Panc1 (cell line): ENCODE results near the gene CCDC39. TPM values are rescaled to one million over a fixed set of nuclear protein-coding genes. Genes with fewer than 3 reads are reported as not detected.

Experiments used
- ATAC-seq: fragments of 200-7000 bp; cut with Tn5 transposase; 2 replicates; pipeline ENCODE4 v1.9.1; 2020; ENCODE audit warnings: mild to moderate bottlenecking, moderate library complexity
- BruUV-seq: library from RNA; stranded (reverse); fragments of 400-500 nt; replicated peaks from 2 replicates; lab custom pipeline; 2021; lab: Mats Ljungman, UMichigan
- CTCF ChIA-PET: fragments of 300-600 bp; sonication (Branson Sonifier 250); formaldehyde crosslinking; loops from one replicate; lab custom pipeline; 2022; ENCODE audit warnings: antibody characterized with exemption; lab: Charles Lee
- POLR2A ChIA-PET: fragments of 300-600 bp; sonication (Branson Sonifier 250); formaldehyde crosslinking; loops from one replicate; lab custom pipeline; 2022; ENCODE audit warnings: antibody characterized with exemption; lab: Charles Lee
- DNase-seq: peaks from one replicate; pipeline ENCODE4 v3.0.0-alpha.2; 2010; ENCODE audit warnings: low read depth, low spot score
- H3K27ac ChIP-seq: 2 replicates; pipeline ENCODE4 v1.5.1; 2011; ENCODE audit warnings: mild to moderate bottlenecking, low read length, inconsistent platforms
- H3K27me3 ChIP-seq: fragments of 200-500 bp; sonication (Bioruptor generic); 2 replicates; pipeline ENCODE4 v1.6.0; 2014; ENCODE audit warnings: low read length, inconsistent platforms; ENCODE audit not compliant: control insufficient read depth, insufficient read depth
- H3K36me3 ChIP-seq: fragments of 200-500 bp; sonication (Bioruptor generic); 2 replicates; pipeline ENCODE4 v1.5.1; 2014; ENCODE audit warnings: inconsistent platforms, mild to moderate bottlenecking, low read length, moderate library complexity; ENCODE audit not compliant: control insufficient read depth, insufficient read depth
- H3K4me1 ChIP-seq: 2 replicates; pipeline ENCODE4 v1.5.1; 2011; ENCODE audit warnings: inconsistent platforms, mild to moderate bottlenecking, low read length, moderate library complexity; ENCODE audit not compliant: control insufficient read depth, insufficient read depth
- H3K4me3 ChIP-seq, 2 experiments: 2 replicates each; pipeline ENCODE4 v1.5.1; 2011 to 2012; ENCODE audit warnings: low read depth in 2 of 2, low read length in 2 of 2, mild to moderate bottlenecking in 2 of 2, inconsistent platforms in 1 of 2, moderate library complexity in 1 of 2
- H3K9me3 ChIP-seq: fragments of 200-500 bp; sonication (Bioruptor generic); 2 replicates; pipeline ENCODE4 v1.5.1; 2014; ENCODE audit warnings: low read depth, mild to moderate bottlenecking, inconsistent platforms, low read length, moderate library complexity; ENCODE audit not compliant: control insufficient read depth, insufficient read depth
- POLR2AphosphoS5 ChIP-seq: IDR thresholded peaks from 2 replicates; pipeline ENCODE4 v1.6.1; 2012; ENCODE audit warnings: mild to moderate bottlenecking, low read depth, low read length, moderate library complexity
- REST ChIP-seq, 2 experiments: IDR thresholded peaks; 2 replicates each; pipeline ENCODE4 v1.6.1; 2011 to 2012; ENCODE audit warnings: low read depth in 2 of 2, control low read depth in 1 of 2, low read length in 1 of 2, mild to moderate bottlenecking in 1 of 2, moderate library complexity in 1 of 2; ENCODE audit not compliant: insufficient read depth in 1 of 2
- SIN3A ChIP-seq: IDR thresholded peaks from 2 replicates; pipeline ENCODE4 v1.6.1; 2012; ENCODE audit warnings: low read depth, mild to moderate bottlenecking, low read length, moderate library complexity, borderline replicate concordance; ENCODE audit not compliant: insufficient read depth
- TCF7L2 ChIP-seq: IDR thresholded peaks from 2 replicates; pipeline ENCODE4 v1.6.1; 2011; ENCODE audit warnings: mild to moderate bottlenecking, low read depth, low read length, inconsistent platforms
- in situ Hi-C: cut with HindIII; loops from 2 replicates; pipeline ENCODE4 v1.10.0; 2016; ENCODE audit warnings: low sequenced_read_pairs, low pct_unique_long_range_greater_than_20kb
- intact Hi-C: fragments of 100-400 bp; cut with micrococcal nuclease; formaldehyde crosslinking; loops from one replicate; pipeline ENCODE4 v1.10.0; 2022; ENCODE audit not compliant: unreplicated experiment
- total RNA-seq: library from RNA; stranded (reverse); gene quantifications from one replicate; pipeline ENCODE4 v1.2.1, GENCODE V29; 2021; ENCODE audit not compliant: unreplicated experiment
- TF ChIP-seq, protein P1 (sequence below): fragments of 450-650 bp; IDR thresholded peaks from 2 replicates; pipeline ENCODE4 v1.5.1; 2017; ENCODE audit warnings: mild to moderate bottlenecking

CCDC39 gene
- total RNA-seq, 1 experiment from 2014 or later, result not detected

DNA sequence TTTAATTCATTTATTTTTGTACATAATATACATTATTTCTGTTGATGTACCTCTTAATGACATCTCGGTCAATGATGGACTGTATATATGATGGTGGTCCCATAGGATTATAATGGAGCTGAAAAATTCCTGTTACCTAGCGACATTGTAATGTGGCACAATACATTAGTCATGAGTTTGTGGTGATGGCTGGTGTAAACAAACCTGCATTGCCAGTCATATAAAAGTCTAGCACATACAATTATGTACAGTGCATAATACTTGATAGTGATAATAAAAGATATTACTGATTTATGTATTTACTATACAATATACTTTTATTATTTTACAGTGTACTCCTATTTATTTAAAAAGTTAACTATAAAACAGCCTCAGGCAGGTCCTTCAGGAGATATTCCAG, 62.2 kb downstream of the CCDC39 start:
- intact Hi-C loops (no loop called here), in situ Hi-C loops (no loop called here)
- Histone ChIP-seq H3K4me3 (no peak overlapping the region), H3K36me3 (peaks cover under 1% of the 10 kb centered on the region), H3K27me3 (no peaks in the 10 kb centered on the region), H3K27ac (no peak overlapping the region), H3K9me3 (no peaks in the 10 kb centered on the region), H3K4me1 (no peaks in the 10 kb centered on the region)
- ATAC-seq (no peak; the same call in 1 of the 2 replicates), DNase-seq (no peak)
- no TSS peak for BruUV-seq
- TF ChIP-seq, protein P1, sequence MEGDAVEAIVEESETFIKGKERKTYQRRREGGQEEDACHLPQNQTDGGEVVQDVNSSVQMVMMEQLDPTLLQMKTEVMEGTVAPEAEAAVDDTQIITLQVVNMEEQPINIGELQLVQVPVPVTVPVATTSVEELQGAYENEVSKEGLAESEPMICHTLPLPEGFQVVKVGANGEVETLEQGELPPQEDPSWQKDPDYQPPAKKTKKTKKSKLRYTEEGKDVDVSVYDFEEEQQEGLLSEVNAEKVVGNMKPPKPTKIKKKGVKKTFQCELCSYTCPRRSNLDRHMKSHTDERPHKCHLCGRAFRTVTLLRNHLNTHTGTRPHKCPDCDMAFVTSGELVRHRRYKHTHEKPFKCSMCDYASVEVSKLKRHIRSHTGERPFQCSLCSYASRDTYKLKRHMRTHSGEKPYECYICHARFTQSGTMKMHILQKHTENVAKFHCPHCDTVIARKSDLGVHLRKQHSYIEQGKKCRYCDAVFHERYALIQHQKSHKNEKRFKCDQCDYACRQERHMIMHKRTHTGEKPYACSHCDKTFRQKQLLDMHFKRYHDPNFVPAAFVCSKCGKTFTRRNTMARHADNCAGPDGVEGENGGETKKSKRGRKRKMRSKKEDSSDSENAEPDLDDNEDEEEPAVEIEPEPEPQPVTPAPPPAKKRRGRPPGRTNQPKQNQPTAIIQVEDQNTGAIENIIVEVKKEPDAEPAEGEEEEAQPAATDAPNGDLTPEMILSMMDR, result no peak
- no peak for TF ChIP-seq TCF7L2
- ChIA-PET POLR2A (no interaction called here), CTCF (interaction anchor here (0.6 kb wide), 1 partner anchor 135 kb away, joined by 3 read pairs; no protein-coding TSS in a partner anchor)

- DNase-seq, result no peak
- Histone ChIP-seq H3K36me3 (peaks cover 10% of the 10 kb centered on the region), H3K9me3 (no peaks in the 10 kb centered on the region), H3K4me1 (no peaks in the 10 kb centered on the region), H3K4me3 (no peak overlapping the region), H3K27me3 (no peaks in the 10 kb centered on the region), H3K27ac (no peak overlapping the region)
- intact Hi-C loops (no loop called here), in situ Hi-C loops (no loop called here)
- TF ChIP-seq SIN3A, result no peak
- no peak for TF ChIP-seq REST (IDR thresholded peaks at IDR 0.05; ENCODE audit: insufficient read depth in 1 of 2, low read depth in 2 of 2, low read length in 1 of 2)
- TF ChIP-seq POLR2AphosphoS5, result 0 out of 2 replicates have a peak, but pooled peaks have one; percentile 27
- BruUV-seq, result no TSS peak
- ChIA-PET CTCF (no interaction called here), POLR2A (no interaction called here)
- ATAC-seq, result 0 out of 2 replicates have a peak, but pooled peaks have one; percentile 63
Measured at GRCh38 chr3:180615954-180616353, 63.3 kb downstream of the CCDC39 start.

GRCh38 chr3:180612364-180612763, 66.9 kb downstream of the CCDC39 start:
- ChIA-PET CTCF (no interaction called here), POLR2A (no interaction called here)
- ATAC-seq, result no peak
- H3K27ac ChIP-seq, result no peak overlapping the region
- TF ChIP-seq POLR2AphosphoS5, result no peak
- no peak for TF ChIP-seq SIN3A
- TF ChIP-seq, protein P1, result no peak
- no peak for TF ChIP-seq REST (IDR thresholded peaks at IDR 0.05; ENCODE audit: insufficient read depth in 1 of 2, low read depth in 2 of 2, low read length in 1 of 2)
- no peak for TF ChIP-seq TCF7L2
- BruUV-seq, result no TSS peak
- intact Hi-C loops, result no loop called here
- no peaks in the 10 kb centered on the region for H3K9me3 ChIP-seq
- no peak for DNase-seq
- H3K4me3 ChIP-seq, result no peak overlapping the region
- in situ Hi-C loops, result no loop called here
- peaks cover 44% of the 10 kb centered on the region for H3K36me3 ChIP-seq
- no peaks in the 10 kb centered on the region for H3K4me1 ChIP-seq
- no peaks in the 10 kb centered on the region for H3K27me3 ChIP-seq
